Stimulated activated CD4-positive, alpha-beta T cell treated with anti-CD3 and anti-CD28 coated beads, Interleukin-1b, Interleukin-23, amount 100 ng/mL, for 48 hours (primary cell): ENCODE measurements around the gene GPX7.

Experiments
- DNase-seq: peaks from one replicate; pipeline ENCODE4 v3.0.0-alpha.2; 2020

The GPX7 gene

DNA sequence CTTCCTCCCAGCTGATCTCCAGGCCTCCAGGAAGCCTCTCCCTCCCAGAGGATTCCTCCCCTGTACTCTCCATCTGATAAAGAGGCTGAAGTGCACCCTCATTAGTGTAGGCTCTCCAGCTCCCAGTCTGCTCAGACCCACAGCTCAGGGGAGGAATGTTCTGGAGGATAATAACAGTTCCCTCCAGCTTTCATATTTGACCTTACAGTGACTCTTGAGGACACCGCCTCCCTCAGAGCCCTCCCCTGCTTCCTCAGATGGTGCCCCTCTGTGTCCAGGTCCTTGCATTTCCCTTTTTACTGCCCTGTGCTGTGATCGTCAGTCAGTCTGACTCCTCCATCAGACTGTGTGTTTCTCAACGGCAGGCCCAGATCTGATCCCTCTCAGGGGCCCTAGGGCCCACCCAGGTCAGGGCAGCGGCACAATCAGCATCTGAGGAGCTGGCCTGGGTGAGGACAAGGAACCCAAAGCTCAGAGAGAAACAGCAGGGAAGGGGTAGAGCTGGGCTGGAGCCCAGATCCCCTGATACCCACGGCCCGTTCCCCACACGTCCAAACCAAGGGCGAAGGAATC lies 29.7 kb downstream of the GPX7 start:
- DNase-seq: no peak

DNA sequence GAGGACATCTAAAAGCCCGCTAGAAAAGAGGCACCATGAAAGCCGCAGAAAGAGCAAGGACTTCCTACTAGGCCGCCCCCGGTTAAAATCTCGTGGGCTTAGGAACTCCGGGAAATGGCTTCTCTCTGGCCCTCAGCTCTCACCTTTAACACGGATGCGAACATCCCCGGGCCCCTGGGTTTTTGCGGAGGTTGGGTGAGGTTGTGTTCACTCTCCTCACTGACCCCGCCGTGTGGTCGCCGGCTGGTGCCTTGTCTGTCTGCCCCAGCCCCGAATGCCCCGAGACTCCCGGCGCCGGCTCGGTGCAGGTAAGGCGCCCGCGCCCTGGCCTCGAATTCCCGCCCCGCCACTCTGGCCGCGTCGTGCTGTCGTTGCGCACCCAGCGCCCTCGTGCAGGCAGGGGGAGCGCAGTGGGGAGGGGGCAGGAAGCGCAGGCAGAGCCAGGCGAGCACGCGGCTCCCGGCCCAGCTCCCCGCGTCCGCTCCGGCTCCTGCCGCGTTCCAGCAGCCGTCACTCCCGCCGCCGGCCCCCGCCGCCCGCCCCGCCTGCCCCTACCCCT lies 30.6 kb downstream of the GPX7 start, which contains the start of gene SHISAL2A:
SHISAL2A (plus strand) TSS at position 437 of the 559 bp plus-strand sequence. CDS start 326 bp downstream, outside the sequence.
- DNase-seq: peak; percentile 54

DNA sequence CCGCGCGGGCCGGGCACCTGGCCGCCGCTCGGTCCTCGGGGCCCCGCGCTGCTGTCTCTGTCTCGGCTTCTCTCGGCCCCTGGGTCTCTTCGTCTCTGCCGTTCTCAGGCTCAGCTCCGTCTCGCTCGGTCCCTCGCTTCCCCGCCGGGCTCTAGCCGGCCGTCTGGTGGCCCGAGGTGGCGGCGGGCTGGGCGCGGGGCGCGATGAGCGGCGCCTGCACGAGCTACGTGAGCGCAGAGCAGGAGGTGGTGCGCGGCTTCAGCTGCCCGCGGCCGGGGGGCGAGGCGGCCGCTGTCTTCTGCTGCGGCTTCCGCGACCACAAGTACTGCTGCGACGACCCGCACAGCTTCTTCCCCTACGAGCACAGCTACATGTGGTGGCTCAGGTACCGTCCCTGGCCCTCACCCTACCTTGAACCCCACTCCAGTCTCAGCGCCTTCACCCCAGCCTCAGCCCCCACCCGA lies 31.2 kb downstream of the GPX7 start:
- DNase-seq: peak; percentile 22

DNA sequence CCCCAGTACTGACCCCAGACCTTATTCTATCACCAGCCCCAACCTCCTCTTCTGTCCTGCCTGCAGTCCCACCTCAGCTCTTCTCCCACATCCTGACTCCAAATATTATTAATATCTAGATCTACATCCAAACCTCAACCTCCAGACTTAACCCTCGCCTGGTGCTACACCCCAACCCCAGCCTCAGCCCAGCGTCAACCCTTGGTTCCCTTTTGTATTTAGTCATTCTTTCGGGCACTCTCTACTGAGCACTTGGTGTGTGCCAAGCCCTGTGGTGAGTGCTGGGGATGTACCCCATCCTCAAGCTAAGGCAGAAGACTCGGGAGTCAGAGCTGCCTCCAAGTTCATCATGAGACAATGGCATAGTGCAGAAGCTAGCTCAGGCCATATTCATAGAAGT lies 31.9 kb downstream of the GPX7 start:
- DNase-seq: peak; percentile 22

DNA sequence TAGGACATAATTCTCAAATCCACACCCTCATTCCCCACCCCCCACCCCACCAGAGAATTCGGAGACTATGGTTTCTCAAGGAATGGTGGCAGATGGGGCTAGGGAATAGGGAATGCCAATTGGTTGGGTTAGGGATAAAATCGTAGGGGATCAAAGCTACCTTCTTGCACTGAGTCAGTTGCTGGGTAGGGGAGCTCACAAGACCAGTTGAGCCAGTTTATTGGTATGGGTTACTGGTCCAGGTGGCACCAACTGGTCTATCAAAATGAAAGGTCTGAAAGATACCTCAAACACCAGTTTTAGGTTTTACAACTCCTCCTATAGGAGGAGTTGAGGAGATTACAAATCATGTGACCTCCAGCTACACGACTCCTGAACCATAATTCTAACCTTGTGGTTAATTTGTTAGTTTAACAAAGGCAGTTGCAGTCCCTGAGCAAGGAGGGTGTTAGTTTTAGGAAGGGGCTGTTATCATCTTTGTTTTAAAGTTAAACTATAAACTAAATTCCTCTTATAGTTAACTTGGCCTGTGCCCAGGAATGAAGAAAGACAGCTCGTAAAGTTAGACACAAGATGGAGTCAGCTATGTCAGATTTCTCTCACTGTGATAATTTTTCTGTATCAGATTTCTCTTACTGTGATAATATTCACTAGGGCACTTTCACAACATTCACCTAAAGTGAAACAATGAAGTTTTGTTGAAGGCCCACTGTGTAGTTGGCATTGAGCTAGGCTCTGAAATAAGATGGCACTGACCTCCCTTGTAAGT lies 33.3 kb downstream of the GPX7 start:
- no peak for DNase-seq

DNA sequence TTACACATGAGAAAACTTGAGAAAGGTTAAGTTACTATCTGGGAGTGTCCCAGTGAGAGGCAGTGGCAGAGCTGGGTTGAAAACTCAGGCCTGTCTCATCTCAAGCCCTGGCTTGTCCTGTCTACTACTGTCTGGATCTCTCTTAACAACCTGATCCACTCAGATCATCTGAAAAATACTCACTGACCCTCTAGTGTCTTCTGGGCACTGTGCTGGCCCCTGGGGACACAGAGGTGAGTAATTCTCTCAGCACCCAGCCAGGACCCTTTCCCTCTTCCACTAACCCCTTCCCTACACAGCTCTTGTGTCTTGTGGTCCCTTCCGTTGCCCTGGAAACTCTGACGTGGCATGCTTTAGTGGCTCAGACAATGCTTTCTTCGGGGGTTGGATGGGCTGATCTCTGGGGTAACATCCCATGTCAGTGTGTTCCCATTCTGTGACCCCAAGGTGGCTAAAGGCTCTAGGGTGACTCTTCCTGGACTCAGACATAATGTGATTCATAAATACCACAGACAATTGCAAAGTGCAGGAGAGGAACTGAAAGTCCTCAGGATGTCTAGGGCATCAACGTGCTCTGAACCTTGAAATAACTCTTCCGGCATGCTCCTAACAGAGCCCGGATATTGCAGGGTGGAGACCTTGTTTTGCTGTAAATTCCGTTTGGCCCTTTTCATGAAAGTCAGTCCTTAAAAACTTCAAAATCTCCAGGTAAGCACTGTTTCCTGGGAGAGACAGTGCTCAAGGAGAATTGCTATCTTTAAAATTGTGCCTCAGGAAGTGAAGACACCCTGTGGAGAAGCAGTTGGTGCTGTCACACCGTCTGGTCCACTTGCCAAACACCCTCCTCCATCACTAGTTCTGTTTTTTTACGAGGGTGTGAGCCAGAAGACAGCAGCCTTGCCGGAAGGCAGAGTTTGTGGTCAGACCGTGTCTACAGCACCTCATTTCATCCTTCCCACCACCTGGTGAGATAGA lies 34.8 kb downstream of the GPX7 start:
- peak; percentile 69 for DNase-seq

DNA sequence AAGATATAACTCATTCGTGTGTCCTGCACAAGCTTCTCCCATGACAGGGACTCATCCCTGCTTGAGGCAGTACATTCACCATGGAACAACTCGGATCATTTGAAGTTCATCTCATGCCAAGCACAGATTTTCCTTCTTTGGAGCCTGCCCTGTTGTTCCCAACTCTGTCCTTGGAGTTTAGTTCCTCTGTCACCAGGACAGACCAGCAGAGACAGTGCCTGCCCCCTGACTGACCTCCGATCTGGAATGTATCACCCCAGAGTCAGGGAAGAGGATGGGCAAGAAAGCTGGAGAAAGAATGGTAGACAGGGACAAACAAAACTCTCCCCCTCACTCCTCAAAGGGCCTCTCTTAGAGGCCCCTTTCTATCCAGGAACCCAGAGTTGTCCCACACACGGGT lies 35.8 kb downstream of the GPX7 start:
- DNase-seq: no peak

DNA sequence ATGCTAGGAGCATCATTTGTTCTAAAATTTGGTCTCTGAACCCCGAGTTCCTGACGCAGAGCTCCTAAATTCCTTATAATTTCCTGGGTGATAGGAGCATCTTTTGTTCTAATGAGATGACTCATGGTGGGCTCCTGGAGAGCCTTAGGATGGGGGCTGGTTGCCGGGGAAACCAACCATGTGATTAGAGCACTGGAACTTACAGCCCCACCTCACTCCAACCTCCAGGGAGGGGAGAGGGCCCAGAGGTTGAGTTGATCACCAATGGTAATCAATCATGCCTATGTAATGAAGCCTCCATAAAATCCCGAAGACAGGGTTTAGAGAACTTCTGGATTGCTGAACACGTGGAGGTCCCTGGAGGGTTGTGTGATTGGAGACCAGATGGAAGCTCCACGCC lies 38.5 kb downstream of the GPX7 start:
- no peak for DNase-seq

DNA sequence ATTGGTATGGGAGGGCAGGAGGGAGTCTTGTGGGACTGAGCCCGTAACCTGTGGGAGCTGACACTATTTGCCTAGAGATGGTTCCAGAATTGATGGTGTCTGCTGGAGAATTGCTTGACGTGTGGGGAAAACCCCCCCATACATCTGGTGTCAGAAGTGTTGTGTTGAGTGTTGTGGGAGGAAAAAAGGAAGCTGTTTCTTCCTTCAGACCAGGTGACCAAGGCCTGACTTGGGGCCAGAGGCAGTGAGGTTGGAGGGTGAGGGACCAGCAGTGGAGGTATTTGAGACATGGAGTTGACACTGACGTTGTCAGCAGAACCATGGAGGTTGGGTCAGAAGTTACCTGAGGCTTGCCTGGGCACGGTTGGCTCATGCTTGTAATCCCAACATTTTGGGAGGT lies 39.1 kb downstream of the GPX7 start:
- DNase-seq: no peak

DNA sequence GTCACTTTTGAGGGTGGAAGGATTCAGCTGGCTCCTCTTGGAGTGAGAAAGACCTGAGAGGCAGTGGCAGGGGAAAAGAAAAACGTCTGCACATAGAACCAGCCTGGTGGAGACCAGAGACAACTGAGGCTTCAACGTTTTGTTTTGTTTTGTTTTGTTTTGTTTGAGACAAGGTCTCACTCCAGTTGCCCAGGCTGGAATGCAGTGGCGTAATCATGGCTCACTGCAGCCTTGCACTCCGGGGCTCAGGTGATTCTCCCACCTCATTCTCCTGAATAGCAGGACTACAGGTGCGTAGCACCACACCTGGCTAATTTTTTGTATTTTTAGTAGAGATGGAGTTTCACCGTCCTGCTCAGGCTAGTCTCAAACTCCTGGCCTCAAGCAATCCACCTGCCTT lies 43.1 kb downstream of the GPX7 start:
- DNase-seq: no peak

DNA sequence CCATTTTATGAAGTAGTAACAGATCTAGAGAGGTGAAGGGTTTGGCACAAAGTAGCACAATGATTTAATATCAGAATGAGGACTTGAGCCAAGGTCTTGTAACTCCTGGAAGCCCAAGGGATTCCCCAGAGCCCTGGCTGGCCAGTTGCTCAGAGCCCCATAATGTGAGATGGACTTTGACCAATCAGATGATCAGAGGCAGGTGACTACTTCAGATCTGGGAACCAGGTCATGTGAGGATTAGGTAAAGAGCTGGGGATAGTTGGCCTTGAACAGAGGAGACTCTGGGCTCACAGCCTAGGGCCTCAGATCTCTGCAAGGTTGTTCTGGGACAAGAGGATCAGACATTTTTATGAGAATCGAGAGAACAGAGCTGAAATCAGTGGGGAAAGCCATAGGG lies 49.7 kb downstream of the GPX7 start:
- DNase-seq: no peak

DNA sequence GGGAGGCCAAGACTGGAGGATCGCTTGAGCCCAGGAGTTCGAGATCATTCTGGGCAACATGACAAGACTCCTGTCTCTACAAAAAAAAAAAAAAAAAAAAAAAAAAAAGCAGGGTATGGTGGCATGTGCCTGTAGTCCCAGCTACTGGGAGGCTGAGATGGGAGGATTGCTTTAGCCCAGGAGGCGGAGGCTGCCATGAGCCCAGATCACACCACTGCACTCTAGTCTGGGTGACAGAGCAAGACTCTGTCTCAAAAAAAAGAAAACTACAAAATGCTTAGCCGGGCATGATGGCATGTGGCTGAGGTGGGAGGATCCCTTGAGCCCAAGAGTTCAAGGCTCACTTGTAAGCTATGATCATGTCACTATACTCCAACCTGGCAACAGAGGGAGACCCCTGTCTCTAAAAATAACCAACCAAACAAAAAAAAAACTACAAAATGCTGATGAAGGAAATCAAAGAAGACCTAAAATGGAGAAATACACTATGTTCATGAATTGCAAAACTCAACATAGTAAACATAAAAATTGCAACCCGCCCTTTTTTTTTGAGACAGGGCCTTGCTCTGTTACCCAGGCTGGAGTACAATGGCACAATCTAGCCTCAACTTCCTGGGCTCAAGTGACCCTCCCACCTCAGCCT lies 51.2 kb downstream of the GPX7 start:
- no peak for DNase-seq

DNA sequence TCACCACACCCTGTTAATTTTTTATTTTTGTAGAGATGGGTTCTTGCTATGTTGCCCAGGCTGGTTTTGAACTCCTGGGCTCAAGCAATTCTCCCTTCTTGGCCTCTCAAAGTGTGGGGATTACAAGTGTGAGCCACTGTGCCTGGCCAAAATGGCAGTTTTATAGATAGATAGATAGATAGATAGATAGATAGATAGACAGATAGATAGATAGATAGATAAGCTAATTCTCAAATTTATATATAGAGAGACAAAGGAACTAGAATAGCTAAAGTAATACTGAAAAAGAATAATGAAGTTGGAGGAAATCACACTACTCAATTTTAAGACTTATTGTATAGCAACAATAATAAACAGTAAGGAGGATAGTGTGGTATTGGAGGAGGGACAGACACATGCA lies 51.9 kb downstream of the GPX7 start:
- no peak for DNase-seq

DNA sequence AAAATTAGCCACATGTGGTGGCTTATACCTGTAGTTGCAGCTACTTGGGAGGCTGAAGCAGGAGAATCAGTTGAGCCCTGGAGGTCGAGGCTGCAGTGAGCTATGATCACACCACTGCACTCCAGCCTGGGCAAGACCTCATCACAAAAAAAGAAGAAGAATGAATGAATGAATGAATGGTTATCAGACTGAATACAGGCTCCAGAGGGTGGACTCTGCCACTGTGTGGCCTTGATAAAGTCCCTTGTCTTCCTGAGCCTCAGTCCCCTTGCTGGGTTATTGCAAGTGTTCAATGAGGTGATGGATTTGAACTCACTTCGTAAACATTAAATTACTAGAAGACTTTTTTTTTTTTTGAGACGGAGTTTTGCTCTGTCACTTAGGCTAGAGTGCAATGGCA lies 55.5 kb downstream of the GPX7 start:
- no peak for DNase-seq
